Muscle of leg (tissue), 16 donors: ENCODE results near the gene MRFAP1L1. TPM values are rescaled to one million over a fixed set of nuclear protein-coding genes. Genes with fewer than 3 reads are reported as not detected.
A peak's percentile ranks its signal among the peaks of the same experiment; 100 is the strongest.
"Not testable (repeated sequence)": the region's sequence is repeated elsewhere in the genome, so short reads cannot be mapped to it uniquely, and the experiment has no call there.

ENCODE experiments used
- DNase-seq: peaks from one replicate; pipeline ENCODE4 v3.0.0; 2013
- H3K27ac ChIP-seq: one replicate; pipeline ENCODE4 v1.5.1; 2013; ENCODE audit warnings: mild to moderate bottlenecking, low read length, control low read depth
- H3K27me3 ChIP-seq: one replicate; pipeline ENCODE4 v1.6.1; 2013; ENCODE audit warnings: low read length; ENCODE audit not compliant: control insufficient read depth, insufficient read depth
- H3K36me3 ChIP-seq: one replicate; pipeline ENCODE4 v1.6.1; 2013; ENCODE audit warnings: low read length; ENCODE audit not compliant: control insufficient read depth, insufficient read depth
- H3K4me1 ChIP-seq: one replicate; pipeline ENCODE4 v1.6.1; 2013; ENCODE audit warnings: low read length; ENCODE audit not compliant: control insufficient read depth, insufficient read depth
- H3K4me3 ChIP-seq: one replicate; pipeline ENCODE4 v1.5.1; 2013; ENCODE audit warnings: low read length, control low read depth
- H3K9me3 ChIP-seq: replicated peaks from 2 replicates; pipeline ENCODE4 v1.6.1; 2013; ENCODE audit warnings: low read depth, low read length; ENCODE audit not compliant: control insufficient read depth
- WGBS: methylation state at CpG from one replicate; pipeline ENCODE4 v1.1.5; 2013; ENCODE audit warnings: missing lambda C conversion rate; ENCODE audit not compliant: insufficient coverage; 5-methylcytosine and 5-hydroxymethylcytosine counted together
- long read RNA-seq, 11 donors: transcript quantifications; one replicate each; lab custom pipeline, GENCODE V29; 2026
- polyA plus RNA-seq, 8 donors: library from polyadenylated mRNA; unstranded; fragments of 120-200 nt; gene quantifications; one replicate each; pipeline versions ENCODE4 v1.2.1 to v1.2.3, GENCODE V29; 2013; ENCODE audit warnings: inconsistent platforms in 1 of 8, low replicate concordance in 1 of 8; ENCODE audit not compliant: insufficient read length in 8 of 8, insufficient read depth in 1 of 8
- total RNA-seq: library from RNA; stranded (reverse); fragments of 120-200 nt; gene quantifications from one replicate; pipeline ENCODE4 v1.2.4, GENCODE V29; 2013

MRFAP1L1 gene
- 57.0 TPM for total RNA-seq
- polyA plus RNA-seq = 10 to 100 TPM; 53.9 to 77.5 (median 56.8) TPM
- long read RNA-seq, donor 1, transcript MRFAP1L1-201 (2 exons, 1,593 nt) = major isoform, 11 of 19 reads
- long read RNA-seq, donor 1, transcript MRFAP1L1-202 (1 exons, 2,127 nt) = minor isoform, 8 of 19 reads
- long read RNA-seq, donor 1, partial matches to known transcripts = 0 of 19 reads
- long read RNA-seq, donor 1, other reads (novel, unspliced or antisense) = 0 of 19 reads
- long read RNA-seq, donor 2, partial matches to known transcripts = 0 of 8 reads
- long read RNA-seq, donor 2, other reads (novel, unspliced or antisense) = 0 of 8 reads
- long read RNA-seq, donor 3, transcript MRFAP1L1-202 (1 exons, 2,127 nt) = minor isoform, 7 of 25 reads
- long read RNA-seq, donor 3, transcript MRFAP1L1-201 (2 exons, 1,593 nt) = major isoform, 18 of 25 reads
- long read RNA-seq, donor 3, partial matches to known transcripts = 0 of 25 reads
- long read RNA-seq, donor 3, other reads (novel, unspliced or antisense) = 0 of 25 reads
- long read RNA-seq, donor 4, transcript MRFAP1L1-202 (1 exons, 2,127 nt) = minor isoform, 7 of 21 reads
- long read RNA-seq, donor 4, transcript MRFAP1L1-201 (2 exons, 1,593 nt) = major isoform, 14 of 21 reads
- long read RNA-seq, donor 4, partial matches to known transcripts = 0 of 21 reads
- long read RNA-seq, donor 4, other reads (novel, unspliced or antisense) = 0 of 21 reads
- long read RNA-seq, donor 5, transcript MRFAP1L1-202 (1 exons, 2,127 nt) = minor isoform, 36 of 103 reads
- long read RNA-seq, donor 5, transcript MRFAP1L1-201 (2 exons, 1,593 nt) = major isoform, 62 of 103 reads
- long read RNA-seq, donor 5, partial matches to known transcripts = 0 of 103 reads
- long read RNA-seq, donor 5, other reads (novel, unspliced or antisense) = 5 of 103 reads
- long read RNA-seq, donor 6, transcript MRFAP1L1-202 (1 exons, 2,127 nt) = minor isoform, 27 of 66 reads
- long read RNA-seq, donor 6, transcript MRFAP1L1-201 (2 exons, 1,593 nt) = major isoform, 39 of 66 reads
- long read RNA-seq, donor 6, partial matches to known transcripts = 0 of 66 reads
- long read RNA-seq, donor 6, other reads (novel, unspliced or antisense) = 0 of 66 reads
- long read RNA-seq, donor 7, transcript MRFAP1L1-201 (2 exons, 1,593 nt) = major isoform, 34 of 51 reads
- long read RNA-seq, donor 7, transcript MRFAP1L1-202 (1 exons, 2,127 nt) = minor isoform, 17 of 51 reads
- long read RNA-seq, donor 7, partial matches to known transcripts = 0 of 51 reads
- long read RNA-seq, donor 7, other reads (novel, unspliced or antisense) = 0 of 51 reads
- long read RNA-seq, donor 8, transcript MRFAP1L1-201 (2 exons, 1,593 nt) = major isoform, 18 of 32 reads
- long read RNA-seq, donor 8, transcript MRFAP1L1-202 (1 exons, 2,127 nt) = minor isoform, 14 of 32 reads
- long read RNA-seq, donor 8, partial matches to known transcripts = 0 of 32 reads
- long read RNA-seq, donor 8, other reads (novel, unspliced or antisense) = 0 of 32 reads
- long read RNA-seq, donor 9, transcript MRFAP1L1-201 (2 exons, 1,593 nt) = major isoform, 23 of 38 reads
- long read RNA-seq, donor 9, transcript MRFAP1L1-202 (1 exons, 2,127 nt) = minor isoform, 15 of 38 reads
- long read RNA-seq, donor 9, partial matches to known transcripts = 0 of 38 reads
- long read RNA-seq, donor 9, other reads (novel, unspliced or antisense) = 0 of 38 reads
- long read RNA-seq, donor 10, transcript MRFAP1L1-201 (2 exons, 1,593 nt) = major isoform, 25 of 44 reads
- long read RNA-seq, donor 10, transcript MRFAP1L1-202 (1 exons, 2,127 nt) = minor isoform, 19 of 44 reads
- long read RNA-seq, donor 10, partial matches to known transcripts = 0 of 44 reads
- long read RNA-seq, donor 10, other reads (novel, unspliced or antisense) = 0 of 44 reads
- long read RNA-seq, donor 11, transcript MRFAP1L1-202 (1 exons, 2,127 nt) = minor isoform, 12 of 45 reads
- long read RNA-seq, donor 11, transcript MRFAP1L1-201 (2 exons, 1,593 nt) = major isoform, 33 of 45 reads
- long read RNA-seq, donor 11, partial matches to known transcripts = 0 of 45 reads
- long read RNA-seq, donor 11, other reads (novel, unspliced or antisense) = 0 of 45 reads

GRCh38 chr4:6709230-6710114 lies at the start of gene MRFAP1L1:
Gene MRFAP1L1 (minus strand): TSS chr4:6709865. CDS start chr4:6709629, 236 bp downstream.
- peaks cover 9% of the 10 kb centered on the region for H3K27me3 ChIP-seq
- H3K27ac ChIP-seq = peak within 1 kb of the TSS; percentile 90
- H3K36me3 ChIP-seq = peaks cover 12% of the 10 kb centered on the region
- WGBS = under 1% methylated on average over 67 of the region's 72 CpGs
- peaks cover 21% of the 10 kb centered on the region for H3K4me1 ChIP-seq
- no peaks in the 10 kb centered on the region for H3K9me3 ChIP-seq
- DNase-seq = peak; percentile 99
- peak within 1 kb of the TSS; percentile 79 for H3K4me3 ChIP-seq

GRCh38 chr4:6758728-6759127 lies 49.1 kb upstream of the MRFAP1L1 start:
- Histone ChIP-seq H3K4me1 (peaks cover 6% of the 10 kb centered on the region), H3K36me3 (no peaks in the 10 kb centered on the region), H3K27me3 (peaks cover 3% of the 10 kb centered on the region), H3K9me3 (no peaks in the 10 kb centered on the region), H3K4me3 (no peak overlapping the region), H3K27ac (no peak overlapping the region)
- 20% methylated on average over 1 of the region's 4 CpGs for WGBS
- no peak for DNase-seq

GRCh38 chr4:6756345-6756744 lies 46.7 kb upstream of the MRFAP1L1 start:
- H3K4me1 ChIP-seq, H3K27me3 ChIP-seq, H3K27ac ChIP-seq, H3K36me3 ChIP-seq, H3K4me3 ChIP-seq, DNase-seq, H3K9me3 ChIP-seq: not testable (repeated sequence)
- WGBS = no CpG with 5 or more reads among the region's 6 CpGs

- H3K4me1 ChIP-seq = peaks cover 1% of the 10 kb centered on the region
- DNase-seq = no peak
- 0% methylated on average over 1 of the region's 5 CpGs for WGBS
- H3K9me3 ChIP-seq = no peaks in the 10 kb centered on the region
- H3K36me3 ChIP-seq = no peaks in the 10 kb centered on the region
- no peaks in the 10 kb centered on the region for H3K27me3 ChIP-seq
- no peak overlapping the region for H3K4me3 ChIP-seq
- H3K27ac ChIP-seq = no peak overlapping the region
Measured at GRCh38 chr4:6755088-6755753, 45.6 kb upstream of the MRFAP1L1 start.

- 100% methylated on average over 1 of the region's 3 CpGs for whole genome bisulfite sequencing
Measured at GRCh38 chr4:6754481-6755087, 44.9 kb upstream of the MRFAP1L1 start.

GRCh38 chr4:6753891-6754290 lies 44.2 kb upstream of the MRFAP1L1 start:
- H3K36me3 ChIP-seq = no peaks in the 10 kb centered on the region
- H3K27ac ChIP-seq = no peak overlapping the region
- no peak overlapping the region for H3K4me3 ChIP-seq
- WGBS = 76% methylated on average over 7 of the region's 9 CpGs
- H3K27me3 ChIP-seq = no peaks in the 10 kb centered on the region
- no peak for DNase-seq
- peaks cover 14% of the 10 kb centered on the region for H3K4me1 ChIP-seq
- no peaks in the 10 kb centered on the region for H3K9me3 ChIP-seq

More at GRCh38 chr4:6754481-6755087, 44.9 kb upstream of the MRFAP1L1 start:
- H3K4me1 ChIP-seq = peaks cover 7% of the 10 kb centered on the region
- H3K9me3 ChIP-seq = no peaks in the 10 kb centered on the region
- no peaks in the 10 kb centered on the region for H3K36me3 ChIP-seq
- H3K4me3 ChIP-seq = no peak overlapping the region
- no peak overlapping the region for H3K27ac ChIP-seq
- no peak for DNase-seq
- no peaks in the 10 kb centered on the region for H3K27me3 ChIP-seq

- WGBS = 53% methylated on average over 18 of the region's 18 CpGs
- no peaks in the 10 kb centered on the region for H3K36me3 ChIP-seq
- no peak for DNase-seq
- H3K4me3 ChIP-seq = no peak overlapping the region
- no peaks in the 10 kb centered on the region for H3K9me3 ChIP-seq
- H3K27me3 ChIP-seq = no peaks in the 10 kb centered on the region
- H3K4me1 ChIP-seq = peaks cover 21% of the 10 kb centered on the region
- no peak overlapping the region for H3K27ac ChIP-seq
Measured at GRCh38 chr4:6753103-6753560, 43.5 kb upstream of the MRFAP1L1 start.
